Stimulated activated CD4-positive, alpha-beta T cell treated with anti-CD3 and anti-CD28 coated beads, TNF-alpha, amount 100 ng/mL, for 1 hour (primary cell): ENCODE data around the gene LMX1B.
"Not testable (repeated sequence)": the region's sequence is repeated elsewhere in the genome, so short reads cannot be mapped to it uniquely, and the experiment has no call there.

Source experiments
- DNase-seq, 3 donors: peaks; one replicate each; pipeline ENCODE4 v3.0.0-alpha.2; 2020; ENCODE audit warnings: low read depth in 3 of 3, low spot score in 1 of 3

Gene LMX1B

GRCh38 chr9:126656214-126656613 lies 42.5 kb downstream of the LMX1B start:
- DNase-seq = not testable (repeated sequence)

DNA sequence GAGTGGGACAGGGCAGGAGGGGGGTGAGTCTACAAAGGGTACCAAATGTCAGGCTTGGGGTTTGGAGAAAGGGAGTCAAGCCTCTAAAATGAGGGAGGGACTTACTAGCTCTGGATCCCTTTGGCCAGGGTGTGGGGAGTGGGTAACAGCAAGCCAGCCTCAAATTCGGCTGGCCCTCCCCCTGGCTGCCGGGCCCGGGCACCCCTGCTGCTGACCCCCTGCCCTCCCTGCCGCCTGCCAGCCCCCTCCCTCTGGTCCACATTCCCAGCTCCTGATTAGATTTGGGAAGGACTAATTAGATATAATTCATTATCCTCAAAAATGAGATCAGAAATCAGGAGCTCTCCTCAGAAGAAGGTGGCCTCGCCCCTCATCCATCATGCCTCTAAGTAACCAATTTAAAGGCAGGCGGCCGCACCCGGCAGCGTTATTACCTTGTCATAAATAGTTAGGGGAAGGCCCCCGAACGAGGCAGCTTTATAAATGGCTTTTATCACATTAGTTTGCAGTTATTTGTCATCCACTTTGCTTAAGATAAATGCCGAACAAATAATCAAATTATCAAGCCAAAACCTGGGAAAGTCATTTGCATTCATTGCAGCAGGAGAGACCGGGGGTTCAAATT lies 44.6 kb downstream of the LMX1B start:
- DNase-seq = no peak

DNA sequence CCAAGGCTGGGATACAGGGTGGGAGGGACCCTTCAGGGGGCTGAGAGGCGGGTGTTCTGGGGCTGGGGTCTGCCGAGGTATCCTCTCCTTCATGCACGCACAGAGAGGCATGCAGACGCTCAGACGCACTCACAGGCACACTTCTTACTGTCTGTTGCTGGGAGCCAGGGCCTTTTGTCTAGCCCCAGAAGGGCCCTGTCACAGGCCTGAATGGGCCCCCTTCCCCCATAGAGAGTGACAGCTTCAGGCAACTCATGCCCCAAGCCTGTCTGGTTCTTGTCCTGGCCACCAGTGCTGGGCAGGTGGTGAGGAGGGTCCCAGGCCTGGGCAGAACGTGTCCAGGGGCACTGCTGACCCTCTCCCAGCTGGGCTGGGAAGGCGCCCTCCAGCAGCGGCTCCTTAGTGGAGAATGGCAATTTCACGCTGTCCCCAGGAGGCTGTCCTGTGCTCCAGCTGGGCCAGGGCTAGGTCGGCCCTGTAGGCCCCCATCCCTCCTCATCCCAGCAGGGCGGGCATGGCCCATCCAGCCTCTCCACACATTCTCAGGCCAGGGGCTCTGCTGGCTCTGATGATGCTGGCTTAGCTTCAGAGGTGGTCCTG lies 45.3 kb downstream of the LMX1B start:
- no peak for DNase-seq

- DNase-seq = no peak
Measured at GRCh38 chr9:126661122-126661520, 47.4 kb downstream of the LMX1B start.

GRCh38 chr9:126661521-126662251 lies 48.0 kb downstream of the LMX1B start:
- DNase-seq = no peak

- no peak for DNase-seq
Measured at GRCh38 chr9:126663661-126664072, 49.9 kb downstream of the LMX1B start.

GRCh38 chr9:126664900-126665643 lies 51.3 kb downstream of the LMX1B start:
- DNase-seq = no peak

DNA sequence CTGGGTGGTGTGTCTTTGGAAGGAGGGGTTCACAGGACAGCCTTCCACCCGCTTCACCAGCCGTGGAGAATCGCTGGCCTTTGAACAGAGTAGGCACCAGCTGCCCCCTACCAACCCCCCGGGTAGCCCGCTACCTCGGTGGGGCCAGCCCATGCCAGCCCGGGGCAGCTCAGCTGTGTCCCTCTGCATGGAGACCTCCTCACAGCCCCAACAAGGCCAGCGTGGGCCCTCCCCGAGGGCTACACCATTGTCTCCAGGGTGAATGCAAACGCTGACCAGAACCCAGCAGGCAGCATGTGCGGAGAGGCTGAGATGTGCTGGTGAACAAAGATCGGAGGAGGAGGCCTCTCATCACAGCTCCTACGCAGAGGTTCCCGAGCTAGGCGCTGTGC lies 51.9 kb downstream of the LMX1B start:
- no peak for DNase-seq

GRCh38 chr9:126666155-126666803 lies 52.6 kb downstream of the LMX1B start:
- DNase-seq = no peak

DNA sequence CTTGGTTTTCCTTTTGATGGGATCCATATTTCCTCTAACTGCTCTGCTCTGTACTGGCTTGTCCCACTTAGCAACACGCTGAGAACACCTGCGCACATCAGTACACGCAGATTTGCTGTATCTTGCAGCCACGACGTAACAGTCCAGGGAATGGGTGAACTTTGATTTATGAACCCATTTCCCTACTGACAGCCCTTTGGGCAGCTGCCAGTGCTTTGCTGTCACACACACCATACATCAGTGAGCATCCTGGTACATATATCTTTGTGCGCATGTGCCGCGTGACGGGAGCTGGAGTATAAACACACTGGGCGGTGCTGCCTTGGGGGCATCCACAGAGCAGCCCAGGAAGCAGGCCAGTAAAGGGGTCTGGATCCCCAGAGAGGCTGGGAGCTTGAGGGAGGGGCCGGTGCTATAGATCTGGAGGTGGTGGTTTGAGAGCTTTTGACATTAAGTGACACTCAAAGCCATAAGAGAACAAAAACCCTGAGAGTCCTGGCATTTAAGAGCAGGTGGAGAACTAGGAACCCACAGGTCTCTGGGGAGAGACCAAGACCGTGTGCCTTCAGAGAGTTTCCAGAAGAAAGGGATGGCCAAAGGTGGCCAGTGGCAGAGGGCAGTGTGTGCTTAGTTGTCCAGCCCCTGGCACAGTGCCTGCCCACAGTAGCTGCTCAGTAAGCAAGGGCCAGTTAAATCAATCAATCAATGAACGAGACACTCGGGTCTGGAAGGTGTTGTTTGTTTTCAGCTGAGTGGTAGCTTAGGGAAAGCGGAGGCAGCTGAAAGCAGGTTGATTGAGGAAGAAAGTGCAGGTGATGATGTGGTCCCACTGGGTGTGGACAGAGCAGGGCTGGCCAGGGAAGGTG lies 53.7 kb downstream of the LMX1B start:
- no peak for DNase-seq

DNA sequence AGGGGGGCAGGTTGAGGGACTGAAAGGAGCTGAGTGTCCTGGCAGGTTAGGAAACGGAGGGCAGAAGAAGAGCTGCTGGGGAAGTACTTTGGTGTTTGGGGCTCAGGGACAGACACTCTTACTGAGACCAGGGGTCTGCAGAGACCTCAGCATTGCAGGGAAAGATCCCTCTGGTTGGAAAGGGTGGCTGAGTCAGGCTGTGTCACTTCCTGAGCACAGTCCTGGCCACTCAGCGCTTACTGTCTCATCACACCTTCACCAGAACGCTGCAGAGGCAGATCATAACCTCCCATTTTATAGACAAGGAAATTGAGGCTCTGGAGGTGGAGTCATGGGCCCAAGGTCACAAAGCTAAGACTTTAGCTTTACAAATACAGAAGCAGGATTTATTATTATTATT lies 54.3 kb downstream of the LMX1B start:
- no peak for DNase-seq

DNA sequence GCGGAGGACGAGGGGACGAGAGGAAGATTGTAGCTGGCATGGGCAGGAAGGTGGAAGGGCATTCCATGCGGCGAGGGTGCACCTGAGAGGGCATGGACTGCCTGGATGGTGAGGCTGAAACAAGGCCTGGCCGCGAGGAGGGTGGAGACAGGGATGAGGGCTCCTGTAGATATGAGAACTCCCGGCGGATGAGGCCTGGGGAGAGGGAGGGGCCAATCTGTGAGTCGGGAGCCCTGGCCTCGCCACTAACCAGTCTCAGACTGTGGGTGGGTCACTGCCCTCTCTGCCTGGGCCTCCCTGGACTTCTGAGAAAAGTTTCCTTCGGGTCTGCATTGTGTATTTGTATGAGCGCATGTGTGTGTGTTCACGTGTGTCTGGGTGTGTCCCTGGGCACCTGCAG lies 55.4 kb downstream of the LMX1B start:
- DNase-seq = no peak

DNA sequence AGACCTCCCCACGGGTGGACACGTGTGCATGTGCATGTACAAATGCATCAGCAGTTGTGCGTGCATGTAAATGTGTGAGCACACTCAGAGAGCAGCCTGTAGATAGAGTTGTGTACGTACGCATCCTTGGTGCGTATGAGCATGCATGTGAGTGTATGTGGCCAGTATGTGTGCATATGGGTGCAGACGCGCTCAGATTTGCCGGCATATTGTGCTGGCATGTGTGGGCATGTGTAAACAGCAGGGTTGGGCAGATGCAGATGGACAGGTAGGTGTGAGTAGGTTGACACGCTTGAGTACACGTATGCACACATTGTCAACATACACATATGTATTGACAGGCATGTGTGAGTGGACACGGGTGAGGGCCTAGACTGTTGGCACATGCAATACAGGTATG lies 56.5 kb downstream of the LMX1B start:
- DNase-seq = no peak

- DNase-seq = no peak
Measured at GRCh38 chr9:126671381-126671831, 57.7 kb downstream of the LMX1B start.

DNA sequence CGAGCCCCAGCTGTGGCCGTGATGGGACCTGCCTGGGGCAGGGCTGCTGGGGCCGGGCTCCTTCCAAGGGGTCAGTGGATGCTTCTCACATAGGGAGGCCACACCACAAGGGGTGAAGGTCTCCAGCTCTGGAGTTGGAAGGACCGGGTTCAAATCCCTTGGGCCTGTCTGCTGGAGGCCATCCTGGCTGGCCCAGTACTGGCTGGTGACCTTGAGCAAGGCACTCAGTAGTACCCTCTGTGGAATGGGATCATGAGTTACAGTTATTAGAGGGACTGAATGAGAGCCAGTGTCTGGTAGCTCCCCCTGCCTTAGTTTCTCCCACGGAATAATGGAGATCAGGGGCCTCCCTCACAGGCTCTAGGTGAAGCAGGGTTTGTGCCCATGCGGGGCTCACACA lies 58.3 kb downstream of the LMX1B start:
- DNase-seq = no peak

DNA sequence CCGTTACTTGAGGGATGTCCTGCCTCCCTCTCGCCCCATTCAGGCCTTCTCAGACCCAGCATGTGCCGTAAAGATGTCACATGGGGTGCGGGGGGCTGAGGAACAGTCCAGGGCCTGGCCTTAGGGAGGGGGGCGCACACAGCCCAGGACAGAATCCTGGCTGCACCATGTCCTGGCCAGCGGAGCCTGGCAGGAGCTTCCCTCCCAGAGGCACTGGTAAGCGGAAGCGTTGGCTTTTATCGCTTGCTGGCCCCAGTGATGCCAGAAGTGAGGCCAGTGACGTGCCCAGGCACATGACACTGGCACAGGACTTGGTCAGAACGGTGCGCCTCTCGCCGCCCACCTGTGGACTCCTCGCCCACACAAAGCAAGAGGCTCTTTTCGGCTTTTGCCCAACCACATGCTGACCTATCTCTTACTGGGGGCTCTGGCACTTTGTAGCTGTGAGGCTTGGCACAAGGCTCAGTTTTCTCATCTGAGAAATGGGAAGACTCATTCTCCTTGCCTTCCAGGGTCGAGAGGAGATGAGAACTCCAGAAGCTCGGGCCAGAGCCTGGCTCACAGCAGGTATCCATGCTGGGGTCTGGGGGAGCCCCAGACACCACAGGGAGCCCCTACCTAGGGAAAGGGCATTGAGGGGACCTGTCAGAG lies 59.0 kb downstream of the LMX1B start:
- no peak for DNase-seq

- no peak for DNase-seq
Measured at GRCh38 chr9:126673689-126674364, 60.1 kb downstream of the LMX1B start.

GRCh38 chr9:126674365-126675146 lies 60.8 kb downstream of the LMX1B start:
- DNase-seq = no peak

GRCh38 chr9:126675147-126675467 lies 61.4 kb downstream of the LMX1B start:
- no peak for DNase-seq
